ENCODE measurements around the gene C12orf57.

The C12orf57 gene

GRCh38 chr12:6938353-6939190 is 5.2 kb upstream of the C12orf57 start:
- H3K4me3 ChIP-seq (ENCODE audit: low read depth, low read length) = peak overlapping the region; percentile 53
- DNase-seq (ENCODE audit: low read depth) = no peak
- TF ChIP-seq, protein P1, sequence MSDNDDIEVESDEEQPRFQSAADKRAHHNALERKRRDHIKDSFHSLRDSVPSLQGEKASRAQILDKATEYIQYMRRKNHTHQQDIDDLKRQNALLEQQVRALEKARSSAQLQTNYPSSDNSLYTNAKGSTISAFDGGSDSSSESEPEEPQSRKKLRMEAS (IDR thresholded peaks at IDR 0.05; ENCODE audit: low read depth, low read length) = no peak
- TF ChIP-seq MYC (IDR thresholded peaks at IDR 0.05; ENCODE audit: low read depth, low read length) (no peak), POLR2A (IDR thresholded peaks at IDR 0.05; ENCODE audit: extremely low read depth, insufficient read length) (no peak), CTCF (IDR thresholded peaks at IDR 0.05; ENCODE audit: low read depth, low read length) (no peak)

GRCh38 chr12:6939191-6939540 is 4.7 kb upstream of the C12orf57 start:
- no peak for DNase-seq (ENCODE audit: low read depth)
- no peak for TF ChIP-seq MYC (IDR thresholded peaks at IDR 0.05; ENCODE audit: low read depth, low read length)
- TF ChIP-seq CTCF (IDR thresholded peaks at IDR 0.05; ENCODE audit: low read depth, low read length) = no peak
- TF ChIP-seq, protein P1 (IDR thresholded peaks at IDR 0.05; ENCODE audit: low read depth, low read length) = no peak
- no peak for TF ChIP-seq POLR2A (IDR thresholded peaks at IDR 0.05; ENCODE audit: extremely low read depth, insufficient read length)
- H3K4me3 ChIP-seq (ENCODE audit: low read depth, low read length) = no peak overlapping the region

GRCh38 chr12:6941267-6941666 is 2.6 kb upstream of the C12orf57 start:
- no peak overlapping the region for H3K4me3 ChIP-seq (ENCODE audit: low read depth, low read length)
- TF ChIP-seq MYC (IDR thresholded peaks at IDR 0.05; ENCODE audit: low read depth, low read length) = no peak
- TF ChIP-seq, protein P1 (IDR thresholded peaks at IDR 0.05; ENCODE audit: low read depth, low read length) = no peak
- no peak for TF ChIP-seq POLR2A (IDR thresholded peaks at IDR 0.05; ENCODE audit: extremely low read depth, insufficient read length)
- TF ChIP-seq CTCF (IDR thresholded peaks at IDR 0.05; ENCODE audit: low read depth, low read length) = no peak
- DNase-seq (ENCODE audit: low read depth) = no peak

DNA sequence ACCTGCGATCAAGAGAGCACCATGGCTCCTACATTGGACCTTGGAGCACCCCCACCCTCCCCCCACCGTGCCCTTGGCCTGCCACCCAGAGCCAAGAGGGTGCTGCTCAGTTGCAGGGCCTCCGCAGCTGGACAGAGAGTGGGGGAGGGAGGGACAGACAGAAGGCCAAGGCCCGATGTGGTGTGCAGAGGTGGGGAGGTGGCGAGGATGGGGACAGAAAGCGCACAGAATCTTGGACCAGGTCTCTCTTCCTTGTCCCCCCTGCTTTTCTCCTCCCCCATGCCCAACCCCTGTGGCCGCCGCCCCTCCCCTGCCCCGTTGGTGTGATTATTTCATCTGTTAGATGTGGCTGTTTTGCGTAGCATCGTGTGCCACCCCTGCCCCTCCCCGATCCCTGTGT is 2.0 kb upstream of the C12orf57 start:
- DNase-seq (ENCODE audit: low read depth) = no peak
- no peak for TF ChIP-seq CTCF (IDR thresholded peaks at IDR 0.05; ENCODE audit: low read depth, low read length)
- no peak for TF ChIP-seq MYC (IDR thresholded peaks at IDR 0.05; ENCODE audit: low read depth, low read length)
- TF ChIP-seq, protein P1 (IDR thresholded peaks at IDR 0.05; ENCODE audit: low read depth, low read length) = no peak
- TF ChIP-seq POLR2A (IDR thresholded peaks at IDR 0.05; ENCODE audit: extremely low read depth, insufficient read length) = no peak
- no peak overlapping the region for H3K4me3 ChIP-seq (ENCODE audit: low read depth, low read length)

GRCh38 chr12:6942331-6942665 is 1.5 kb upstream of the C12orf57 start:
- no peak for DNase-seq (ENCODE audit: low read depth)
- H3K4me3 ChIP-seq (ENCODE audit: low read depth, low read length) = no peak overlapping the region
- no peak for TF ChIP-seq CTCF (IDR thresholded peaks at IDR 0.05; ENCODE audit: low read depth, low read length)
- TF ChIP-seq, protein P1 (IDR thresholded peaks at IDR 0.05; ENCODE audit: low read depth, low read length) = no peak
- no peak for TF ChIP-seq MYC (IDR thresholded peaks at IDR 0.05; ENCODE audit: low read depth, low read length)
- no peak for TF ChIP-seq POLR2A (IDR thresholded peaks at IDR 0.05; ENCODE audit: extremely low read depth, insufficient read length)

All from NB4 (cell line).